Measurements from ENCODE around the gene TMEM187.

TMEM187 gene

GRCh38 chrX:154022108-154022507 lies 49.6 kb downstream of the TMEM187 start:
- no peak overlapping the region for H3K27ac ChIP-seq
- H3K79me2 ChIP-seq = no peaks in the 10 kb centered on the region
- no peak overlapping the region for H2AFZ ChIP-seq
- no peak overlapping the region for H3K4me2 ChIP-seq (ENCODE audit: low read length)
- H3K9ac ChIP-seq = no peak overlapping the region
- H3K4me3 ChIP-seq (ENCODE audit: low read depth, low read length) = no peak overlapping the region
- TF ChIP-seq CTCF (IDR thresholded peaks at IDR 0.05) = no peak
- no peaks in the 10 kb centered on the region for H3K9me3 ChIP-seq (ENCODE audit: control insufficient read depth, low read length)
- H3K36me3 ChIP-seq (ENCODE audit: control insufficient read depth, insufficient read depth, low read length) = no peaks in the 10 kb centered on the region
- H3K4me1 ChIP-seq = peaks cover 4% of the 10 kb centered on the region
- no peaks in the 10 kb centered on the region for H3K27me3 ChIP-seq (ENCODE audit: control insufficient read depth, insufficient read depth, low read length)

GRCh38 chrX:154023276-154024000 lies 50.9 kb downstream of the TMEM187 start:
- TF ChIP-seq CTCF (IDR thresholded peaks at IDR 0.05) = no peak
- Histone ChIP-seq H3K27me3 (ENCODE audit: control insufficient read depth, insufficient read depth, low read length) (no peaks in the 10 kb centered on the region), H3K4me3 (ENCODE audit: low read depth, low read length) (no peak overlapping the region), H3K79me2 (no peaks in the 10 kb centered on the region), H2AFZ (no peak overlapping the region), H3K27ac (no peak overlapping the region), H3K4me1 (peaks cover 4% of the 10 kb centered on the region), H3K9me3 (ENCODE audit: control insufficient read depth, low read length) (no peaks in the 10 kb centered on the region), H3K4me2 (ENCODE audit: low read length) (no peak overlapping the region), H3K36me3 (ENCODE audit: control insufficient read depth, insufficient read depth, low read length) (no peaks in the 10 kb centered on the region), H3K9ac (no peak overlapping the region)

GRCh38 chrX:154024271-154024670 lies 51.7 kb downstream of the TMEM187 start:
- H3K9ac ChIP-seq = no peak overlapping the region
- no peaks in the 10 kb centered on the region for H3K79me2 ChIP-seq
- H3K9me3 ChIP-seq (ENCODE audit: control insufficient read depth, low read length) = no peaks in the 10 kb centered on the region
- TF ChIP-seq CTCF (IDR thresholded peaks at IDR 0.05) = no peak
- no peak overlapping the region for H3K4me2 ChIP-seq (ENCODE audit: low read length)
- no peak overlapping the region for H2AFZ ChIP-seq
- no peak overlapping the region for H3K27ac ChIP-seq
- peaks cover 4% of the 10 kb centered on the region for H3K4me1 ChIP-seq
- no peak overlapping the region for H3K4me3 ChIP-seq (ENCODE audit: low read depth, low read length)
- H3K36me3 ChIP-seq (ENCODE audit: control insufficient read depth, insufficient read depth, low read length) = no peaks in the 10 kb centered on the region
- no peaks in the 10 kb centered on the region for H3K27me3 ChIP-seq (ENCODE audit: control insufficient read depth, insufficient read depth, low read length)

GRCh38 chrX:154025230-154025629 lies 52.7 kb downstream of the TMEM187 start:
- no peak for TF ChIP-seq CTCF (IDR thresholded peaks at IDR 0.05)
- Histone ChIP-seq H3K9me3 (ENCODE audit: control insufficient read depth, low read length) (no peaks in the 10 kb centered on the region), H3K79me2 (no peaks in the 10 kb centered on the region), H3K4me2 (ENCODE audit: low read length) (no peak overlapping the region), H2AFZ (no peak overlapping the region), H3K4me1 (peaks cover 3% of the 10 kb centered on the region), H3K4me3 (ENCODE audit: low read depth, low read length) (no peak overlapping the region), H3K27me3 (ENCODE audit: control insufficient read depth, insufficient read depth, low read length) (no peaks in the 10 kb centered on the region), H3K9ac (no peak overlapping the region), H3K27ac (no peak overlapping the region), H3K36me3 (ENCODE audit: control insufficient read depth, insufficient read depth, low read length) (no peaks in the 10 kb centered on the region)
